Measurements from ENCODE around the gene GGT6.

The GGT6 gene

GRCh38 chr17:4551141-4551540 is 9.2 kb downstream of the GGT6 start:
- DNase-seq (peak; percentile 32), ATAC-seq (no peak)

- ATAC-seq (no peak), DNase-seq (peak; percentile 2)
Measured at GRCh38 chr17:4550534-4551039, 9.8 kb downstream of the GGT6 start.

GRCh38 chr17:4549781-4550533 is 10.4 kb downstream of the GGT6 start:
- ATAC-seq (no peak), DNase-seq (peak; percentile 2)

DNA sequence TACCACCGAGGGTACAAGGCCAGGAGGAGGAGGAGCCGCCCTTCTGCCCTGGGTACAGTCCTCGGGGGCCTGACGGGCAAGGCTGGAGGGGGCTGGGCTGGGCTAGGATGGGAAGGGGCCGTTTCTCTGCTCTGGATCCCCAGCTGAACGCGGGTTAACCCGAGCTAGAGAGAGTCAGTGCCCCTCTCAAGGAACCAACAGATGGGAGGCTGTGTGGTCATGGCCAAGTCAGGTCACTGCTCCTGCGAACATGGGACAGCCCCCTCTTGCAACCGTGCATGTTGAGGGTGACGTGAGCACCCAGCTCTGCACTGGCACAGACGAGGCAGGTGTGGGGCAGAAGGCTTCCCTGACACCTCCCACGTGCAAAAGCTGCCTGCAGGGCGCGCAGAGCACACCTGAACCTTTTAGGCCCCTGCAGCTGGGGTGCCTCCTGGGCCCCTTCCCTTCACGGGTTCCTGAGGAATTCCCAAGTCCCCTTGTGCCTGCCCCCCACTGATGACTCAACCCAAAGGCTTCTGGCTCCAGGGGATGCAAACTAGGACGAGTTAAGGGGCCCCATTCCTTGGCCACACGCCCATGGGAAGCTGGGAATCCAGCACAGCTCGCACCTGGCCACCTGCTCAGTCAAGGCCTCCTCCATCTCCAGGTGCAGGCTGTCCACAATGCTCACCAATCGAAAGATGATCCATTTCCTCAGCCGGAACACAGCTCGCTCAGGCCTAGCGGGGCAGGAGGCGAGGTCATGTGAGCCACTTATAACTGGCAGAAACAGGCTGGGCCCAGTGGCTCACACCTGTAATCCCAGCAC is 11.5 kb downstream of the GGT6 start:
- DNase-seq (peak; percentile 3), ATAC-seq (no peak)

DNA sequence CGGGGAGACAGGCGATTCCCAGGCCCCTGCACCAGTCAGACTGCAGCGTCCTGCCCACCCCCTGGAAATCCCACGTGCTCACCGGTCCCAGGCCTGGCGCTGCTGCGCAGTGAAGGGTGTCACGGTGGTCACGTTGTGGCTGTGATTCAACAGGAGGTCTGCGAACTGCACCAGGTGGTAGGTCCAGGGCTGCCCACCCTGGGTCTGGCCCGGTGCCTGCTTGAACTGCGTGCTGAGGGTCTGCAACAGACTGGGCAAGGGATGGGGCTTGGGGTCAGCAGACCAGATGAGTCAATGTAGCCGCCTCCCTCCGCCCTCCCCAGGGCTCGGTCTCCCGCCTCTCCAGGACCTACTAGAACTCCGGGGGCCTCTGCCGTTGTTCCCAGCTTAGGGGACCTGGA is 12.3 kb downstream of the GGT6 start:
- peak; percentile 2 for DNase-seq

DNA sequence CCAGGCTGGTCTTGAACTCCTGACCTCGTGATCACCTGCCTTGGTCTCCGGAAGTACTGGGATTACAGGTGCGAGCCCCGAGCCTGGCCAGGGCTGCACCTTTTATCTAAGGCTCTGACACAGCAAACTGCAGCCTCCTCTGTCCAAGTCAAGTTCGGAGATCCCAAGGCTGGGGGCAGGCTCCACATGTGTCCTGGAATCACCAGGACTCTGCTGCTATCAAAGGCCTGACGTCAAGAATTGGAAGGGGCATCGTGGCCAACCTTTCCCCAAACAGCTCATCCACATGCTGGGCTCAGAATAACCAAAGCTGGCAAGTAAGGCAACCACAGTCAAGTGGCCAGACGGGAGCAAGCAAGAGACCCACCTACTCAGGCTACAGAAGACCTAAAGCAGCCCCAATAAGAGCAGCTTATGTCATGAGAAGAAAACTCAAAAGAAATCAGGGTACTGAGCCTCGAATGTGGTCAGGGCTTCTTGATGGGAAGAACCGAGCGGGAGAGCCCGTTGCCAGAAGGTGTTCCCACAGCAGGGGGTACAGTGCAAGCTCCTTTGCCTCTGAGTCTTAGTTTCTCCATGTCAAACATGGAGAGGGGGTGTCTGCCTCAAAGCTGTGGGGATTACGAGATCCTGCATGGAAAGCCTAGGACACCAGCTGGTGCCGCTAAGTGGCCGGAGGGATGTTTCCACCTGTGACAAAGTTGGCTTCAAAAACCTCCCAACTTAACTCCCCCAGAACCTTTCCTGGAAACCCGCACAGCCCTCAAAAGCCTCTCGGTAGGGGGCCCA is 13.1 kb downstream of the GGT6 start:
- ATAC-seq: no peak
- DNase-seq: no peak

More for the DNA sequence above, 12.3 kb downstream of the GGT6 start:
- no peak for ATAC-seq

DNA sequence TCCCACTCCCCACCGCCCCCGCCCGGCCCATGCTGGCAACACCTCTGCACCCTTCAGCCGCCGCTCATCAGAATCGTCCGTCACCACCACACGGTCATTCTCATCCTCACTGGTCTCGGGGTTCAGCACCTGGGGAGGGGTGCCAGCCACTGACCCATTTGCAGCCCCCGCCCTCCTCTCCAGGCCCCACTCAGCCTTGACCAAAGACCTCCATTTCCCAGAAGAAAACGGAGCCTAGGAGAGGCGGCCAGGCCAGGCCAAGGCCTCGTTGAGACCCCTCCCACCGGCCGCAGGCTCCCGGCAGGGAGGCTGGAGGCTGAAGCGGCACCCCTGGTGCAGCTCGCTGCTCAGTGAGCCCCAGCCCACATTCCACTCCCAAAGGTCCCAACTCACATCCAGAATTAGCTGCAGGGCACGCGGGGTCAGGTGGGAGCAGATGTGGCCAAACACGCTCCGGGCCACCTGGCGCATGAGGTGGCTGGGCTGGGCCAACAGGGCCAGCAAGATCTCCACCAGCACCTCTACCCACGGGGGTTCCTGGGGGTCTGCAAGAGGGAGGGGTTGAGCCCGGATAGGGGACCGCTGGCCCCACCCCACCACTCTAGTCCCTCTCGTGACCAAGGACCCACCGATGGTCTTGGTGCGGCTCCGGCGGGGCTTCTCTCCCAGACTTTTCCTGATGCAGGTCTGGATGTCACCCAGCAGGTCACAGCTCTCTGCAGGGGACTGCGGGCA is 15.0 kb downstream of the GGT6 start:
- ATAC-seq: no peak
- DNase-seq: no peak

DNA sequence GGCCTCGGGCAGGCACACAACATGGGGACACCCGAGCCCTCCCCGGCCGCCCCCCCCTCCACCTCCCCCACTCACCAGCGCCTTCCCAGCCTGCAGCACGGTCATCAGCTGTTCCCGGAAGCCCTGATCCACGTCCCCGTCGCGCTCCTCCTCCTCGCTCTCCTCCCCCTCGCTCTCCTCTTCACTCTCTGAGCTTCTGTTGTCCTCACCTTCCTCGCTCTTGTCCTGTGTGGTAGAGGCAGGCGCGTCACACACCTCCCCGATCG is 15.5 kb downstream of the GGT6 start:
- no peak for ATAC-seq

GRCh38 chr17:4544135-4544950 is 16.0 kb downstream of the GGT6 start:
- no peak for DNase-seq
- ATAC-seq: no peak

More for the DNA sequence above, 15.5 kb downstream of the GGT6 start:
- DNase-seq: no peak

DNA sequence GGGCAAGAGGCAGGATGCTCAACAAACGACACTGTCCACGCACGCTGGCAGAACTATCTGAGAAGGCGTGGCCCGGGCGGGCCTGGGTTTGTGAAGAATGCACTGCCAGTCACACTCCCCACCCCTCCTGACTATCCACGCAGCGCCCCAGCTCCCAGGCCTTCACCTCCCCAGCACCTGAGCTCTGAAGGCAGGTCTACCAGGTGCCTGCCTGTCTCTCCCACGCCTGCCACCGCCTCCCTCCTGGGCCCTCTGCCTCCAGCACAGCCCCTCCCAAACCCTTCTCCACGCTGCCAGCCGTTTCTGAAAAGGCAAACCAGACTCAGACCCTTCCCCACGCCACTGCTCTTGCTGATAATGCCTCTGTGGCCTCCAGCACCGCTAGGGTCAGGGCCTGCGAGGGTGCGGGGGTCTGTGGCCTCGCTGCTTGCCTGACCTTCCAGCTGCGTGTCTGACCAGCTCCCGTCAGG is 16.8 kb downstream of the GGT6 start:
- DNase-seq (no peak), ATAC-seq (no peak)

DNA sequence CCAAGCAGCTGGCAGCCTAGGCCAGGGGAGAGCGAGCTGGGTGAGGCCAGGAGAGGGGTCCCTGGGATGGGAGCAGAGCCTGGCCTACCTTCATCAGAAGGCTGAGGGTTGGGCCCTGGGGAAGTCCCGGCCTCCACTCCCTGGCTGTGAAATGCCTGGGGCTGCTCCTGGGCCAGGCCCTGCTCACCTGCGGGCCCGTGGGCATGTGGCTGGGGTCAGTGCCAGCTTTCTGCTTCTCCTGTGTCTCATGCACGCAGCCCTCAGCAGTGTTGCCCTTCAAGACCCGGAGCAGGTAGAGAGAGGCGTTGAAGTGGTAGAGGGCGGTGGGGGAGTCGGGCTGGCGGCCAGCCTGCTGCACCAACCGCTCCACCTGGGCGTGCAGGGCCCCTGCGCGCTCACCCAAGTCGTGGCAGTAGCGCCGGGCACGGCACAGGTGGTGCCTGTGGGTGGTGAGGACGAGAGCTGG is 17.6 kb downstream of the GGT6 start:
- ATAC-seq (no peak), DNase-seq (no peak)

- no peak for DNase-seq
- ATAC-seq: no peak
Measured at GRCh38 chr17:4542003-4542725, 18.2 kb downstream of the GGT6 start.

DNA sequence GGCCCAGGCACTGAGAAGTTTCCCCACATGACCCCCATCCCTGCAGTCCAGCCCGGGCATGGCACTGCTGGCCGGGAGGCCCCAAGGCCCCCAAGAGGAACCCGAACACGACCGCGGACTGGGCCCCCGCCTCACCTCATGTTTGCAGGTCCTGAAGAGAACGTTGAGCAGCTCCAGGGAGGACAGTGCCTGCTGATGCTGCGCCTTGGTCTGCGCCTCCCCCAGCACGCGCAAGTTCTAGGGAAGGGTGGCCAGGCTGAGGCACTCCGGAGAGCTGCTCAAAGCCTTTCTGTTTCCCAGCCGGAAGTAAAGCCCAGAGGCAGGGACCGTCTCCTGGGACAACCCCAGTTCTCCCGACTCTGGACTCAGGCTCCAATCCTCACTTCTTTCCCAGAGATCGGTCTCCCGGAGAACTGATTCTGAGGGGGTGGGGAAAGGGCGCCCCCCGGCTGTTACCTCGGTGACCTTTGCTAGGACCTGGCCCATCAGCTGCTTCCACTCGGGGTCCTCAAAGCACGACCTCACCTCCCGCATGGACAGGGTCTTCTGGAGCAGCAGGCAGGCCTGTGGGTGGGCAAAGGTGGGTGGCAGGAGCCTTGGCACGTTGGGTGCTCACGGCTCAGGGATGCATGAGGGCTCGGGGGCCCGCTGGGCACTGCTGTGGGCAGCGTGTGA is 18.9 kb downstream of the GGT6 start:
- DNase-seq (no peak), ATAC-seq (no peak)

- ATAC-seq (no peak), DNase-seq (no peak)
Measured at GRCh38 chr17:4540687-4541327, 19.6 kb downstream of the GGT6 start.

GRCh38 chr17:4540224-4540651 is 20.1 kb downstream of the GGT6 start:
- ATAC-seq: no peak
- no peak for DNase-seq

GRCh38 chr17:4539576-4540223 is 20.7 kb downstream of the GGT6 start:
- ATAC-seq: no peak
- no peak for DNase-seq

DNA sequence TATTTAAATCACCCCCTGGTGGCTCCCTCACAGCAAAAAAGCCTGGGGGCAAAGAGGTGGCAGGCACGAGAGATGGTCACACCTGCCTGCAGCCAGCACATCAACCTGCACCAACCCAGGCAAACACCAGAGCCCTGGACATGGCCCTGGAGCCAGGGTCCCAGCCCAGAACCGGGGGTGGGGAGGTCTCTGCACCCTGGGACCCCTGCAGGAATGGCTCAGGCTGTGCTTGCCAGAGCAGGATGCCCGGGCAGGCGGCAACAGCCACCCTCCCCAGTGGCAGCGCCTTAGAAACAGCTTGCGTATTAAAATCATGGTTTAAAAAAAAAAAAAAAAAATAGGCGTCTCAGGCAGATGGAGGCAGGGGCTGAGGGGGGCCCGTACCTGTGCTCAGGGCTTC is 21.4 kb downstream of the GGT6 start:
- no peak for DNase-seq
- ATAC-seq: no peak

- ATAC-seq (no peak), DNase-seq (no peak)
Measured at GRCh38 chr17:4538236-4539002, 22.0 kb downstream of the GGT6 start.
